ENCODE results near the gene TBCE.
"Not testable (repeated sequence)": the region's sequence is repeated elsewhere in the genome, so short reads cannot be mapped to it uniquely, and the experiment has no call there.

The TBCE gene

DNA sequence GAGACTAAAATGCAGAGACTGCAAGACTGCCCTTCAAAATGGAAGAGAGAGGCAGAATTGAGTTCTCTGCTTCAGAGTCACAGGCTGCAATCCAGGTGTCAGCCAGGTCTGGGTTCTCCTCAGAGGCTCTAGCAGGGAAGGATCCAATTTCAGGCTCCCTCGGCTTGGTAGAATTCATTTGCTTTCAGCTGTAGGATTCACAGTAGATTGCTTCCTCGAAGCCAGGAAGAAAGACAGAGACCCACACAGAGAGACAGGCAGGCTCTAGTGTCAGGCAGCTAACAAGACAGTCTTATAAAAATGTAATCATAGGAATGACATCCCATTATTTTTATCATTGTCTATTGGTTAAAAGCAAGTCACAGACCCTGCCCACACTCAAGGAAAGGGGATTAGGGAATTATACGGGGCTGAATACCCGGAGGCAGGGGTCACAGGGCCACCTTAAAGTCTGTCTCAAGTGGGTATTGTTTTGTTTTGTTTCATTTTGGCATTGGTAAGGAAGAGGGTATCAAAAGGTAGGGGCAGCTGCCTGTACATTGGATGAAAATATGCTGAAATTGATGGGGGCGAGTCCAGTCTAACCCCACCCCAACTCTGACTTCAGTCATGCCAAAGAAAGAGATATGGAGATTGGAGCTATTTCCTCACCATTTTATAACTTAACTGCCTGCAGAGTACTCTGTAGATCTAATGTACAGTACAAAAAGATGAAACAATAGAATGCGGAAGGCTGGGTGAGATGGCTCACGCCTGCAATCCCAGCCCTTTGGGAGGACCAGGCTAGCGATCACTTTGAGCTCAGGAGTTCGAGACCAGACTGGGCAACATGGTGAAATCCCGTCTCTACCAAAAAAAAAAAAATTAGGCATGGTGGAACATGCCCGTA lies 9.5 kb upstream of the TBCE start:
- DNase-seq (ENCODE audit: low read depth in 2 of 2): no peak

GRCh38 chr1:235358899-235359298 lies 8.3 kb upstream of the TBCE start:
- no peak for DNase-seq (ENCODE audit: low read depth in 2 of 2)

- not testable (repeated sequence) for DNase-seq (ENCODE audit: low read depth in 2 of 2)
Observed at GRCh38 chr1:235364189-235364588, 3.0 kb upstream of the TBCE start.

- peak in 1 of 2 donors; percentile 24 for DNase-seq (ENCODE audit: low read depth in 2 of 2)
Observed at GRCh38 chr1:235366286-235366685, 941 bp upstream of the TBCE start.

DNA sequence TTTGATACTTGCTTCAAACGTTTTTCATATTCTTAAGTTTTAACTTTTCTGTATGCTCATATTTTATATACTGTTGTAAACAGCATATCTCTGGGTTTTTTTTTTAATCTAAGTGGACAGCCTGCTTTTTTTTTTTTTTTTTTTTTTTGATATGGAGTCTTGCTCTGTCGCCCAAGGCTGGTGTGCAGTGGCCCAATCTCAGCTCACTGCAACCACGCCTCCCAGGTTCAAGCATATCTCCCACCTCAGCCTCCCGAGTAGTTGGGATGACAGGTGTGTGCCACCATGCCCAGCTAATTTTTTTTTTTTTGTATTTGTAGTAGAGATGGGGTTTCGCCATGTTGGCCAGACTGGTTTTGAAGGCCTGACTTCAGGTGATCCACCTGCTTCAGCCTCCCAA lies 1.2 kb downstream of the TBCE start:
- DNase-seq (ENCODE audit: low read depth in 2 of 2): no peak

DNA sequence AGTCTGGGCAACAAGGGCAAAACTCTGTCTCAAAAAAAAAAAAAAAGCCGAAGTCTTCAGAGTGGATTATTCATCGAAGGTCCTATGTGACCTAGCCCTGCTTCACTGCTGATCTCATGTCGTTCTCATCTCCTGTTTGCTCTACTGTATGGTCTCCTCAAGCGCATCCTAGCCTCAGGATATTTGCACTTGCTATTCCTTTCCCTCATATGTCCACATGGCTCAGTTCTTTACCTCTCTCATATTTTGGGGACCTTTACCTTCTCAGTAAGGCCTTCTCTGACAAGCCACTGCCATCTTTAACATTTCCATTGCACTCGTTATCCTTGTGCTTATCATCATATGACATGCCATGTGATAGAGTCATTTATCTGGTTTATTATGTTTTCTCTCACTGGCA lies 2.6 kb downstream of the TBCE start:
- no peak for DNase-seq (ENCODE audit: low read depth in 2 of 2)

DNA sequence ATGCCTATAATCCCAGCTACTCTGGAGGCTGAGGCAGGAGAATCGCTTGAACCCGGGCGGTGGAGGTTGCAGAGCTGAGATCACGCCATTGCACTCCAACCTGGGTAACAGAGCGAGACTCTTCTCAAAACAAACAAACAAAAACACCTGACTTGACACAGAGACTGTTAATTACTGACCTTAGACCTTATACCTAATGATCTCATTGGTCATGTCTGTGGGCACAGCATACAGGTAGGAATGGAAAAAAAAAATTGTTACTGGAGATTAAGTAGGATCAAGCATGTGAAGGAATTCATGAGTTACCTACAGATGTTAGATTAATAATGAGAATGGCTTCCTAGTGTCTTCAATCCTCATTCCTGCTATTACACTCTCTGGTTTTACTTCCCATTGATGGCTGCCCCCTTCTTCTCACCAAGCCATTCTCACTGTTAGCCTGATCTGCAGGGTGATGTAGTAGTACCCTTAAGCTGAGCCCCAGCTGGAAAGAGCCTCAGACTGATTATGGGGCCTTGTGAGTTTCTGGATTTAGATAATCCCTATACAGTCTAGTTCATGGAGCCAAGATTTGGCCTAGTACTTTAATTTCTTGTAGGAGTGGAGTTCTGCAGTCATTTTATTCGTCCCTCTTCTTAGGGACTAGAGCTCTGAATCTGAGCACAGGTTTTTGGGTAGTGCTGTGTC lies 8.8 kb downstream of the TBCE start:
- no peak for DNase-seq (ENCODE audit: low read depth in 2 of 2)

DNA sequence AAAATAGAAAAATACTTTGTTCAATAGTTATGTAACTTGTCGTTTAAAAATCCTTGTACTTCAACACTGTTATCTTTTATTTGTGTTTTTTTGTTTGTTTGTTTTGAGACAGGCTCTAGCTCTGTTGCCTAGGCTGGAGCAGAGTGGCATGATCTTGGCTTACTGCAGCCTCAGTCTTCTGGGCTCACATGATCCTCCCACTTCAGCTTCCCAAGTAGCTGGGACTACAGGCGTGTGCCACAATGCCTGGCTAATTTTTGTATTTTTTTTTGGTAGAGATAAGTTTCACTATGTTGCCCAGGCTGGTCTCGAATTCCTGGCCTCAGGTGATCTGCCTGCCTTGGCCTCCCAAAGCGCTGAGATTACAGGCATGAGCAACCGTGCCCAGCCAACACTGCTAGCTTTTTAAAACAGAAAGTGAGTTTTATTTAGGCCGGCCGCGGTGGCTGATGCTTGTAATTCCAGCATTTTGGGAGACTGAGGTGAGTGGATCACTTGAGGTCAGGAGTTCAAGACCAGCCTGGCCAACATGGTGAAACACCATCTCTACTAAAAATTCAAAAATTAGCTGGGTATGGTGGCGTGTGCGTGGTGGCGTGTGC lies 11.0 kb downstream of the TBCE start:
- DNase-seq (ENCODE audit: low read depth in 2 of 2): not testable (repeated sequence)

DNA sequence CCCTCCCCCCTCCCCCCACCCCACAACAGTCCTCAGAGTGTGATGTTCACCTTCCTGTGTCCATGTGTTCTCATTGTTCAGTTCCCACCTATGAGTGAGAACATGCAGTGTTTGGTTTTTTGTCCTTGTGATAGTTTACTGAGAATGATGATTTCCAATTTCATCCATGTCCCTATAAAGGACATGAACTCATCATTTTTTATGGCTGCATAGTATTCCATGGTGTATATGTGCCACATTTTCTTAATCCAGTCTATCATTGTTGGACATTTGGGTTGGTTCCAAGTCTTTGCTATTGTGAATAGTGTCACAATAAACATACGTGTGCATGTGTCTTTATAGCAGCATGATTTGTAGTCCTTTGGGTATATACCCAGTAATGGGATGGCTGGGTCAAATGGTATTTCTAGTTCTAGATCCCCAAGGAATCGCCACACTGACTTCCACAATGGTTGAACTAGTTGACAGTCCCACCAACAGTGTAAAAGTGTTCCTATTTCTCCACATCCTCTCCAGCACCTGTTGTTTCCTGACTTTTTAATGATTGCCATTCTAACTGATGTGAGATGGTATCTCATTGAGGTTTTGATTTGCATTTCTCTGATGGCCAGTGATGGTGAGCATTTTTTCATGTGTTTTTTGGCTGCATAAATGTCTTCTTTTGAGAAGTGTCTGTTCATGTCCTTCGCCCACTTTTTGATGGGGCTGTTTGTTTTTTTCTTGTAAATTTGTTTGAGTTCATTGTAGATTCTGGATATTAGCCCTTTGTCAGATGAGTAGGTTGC lies 14.9 kb downstream of the TBCE start:
- not testable (repeated sequence) for DNase-seq (ENCODE audit: low read depth in 2 of 2)

DNA sequence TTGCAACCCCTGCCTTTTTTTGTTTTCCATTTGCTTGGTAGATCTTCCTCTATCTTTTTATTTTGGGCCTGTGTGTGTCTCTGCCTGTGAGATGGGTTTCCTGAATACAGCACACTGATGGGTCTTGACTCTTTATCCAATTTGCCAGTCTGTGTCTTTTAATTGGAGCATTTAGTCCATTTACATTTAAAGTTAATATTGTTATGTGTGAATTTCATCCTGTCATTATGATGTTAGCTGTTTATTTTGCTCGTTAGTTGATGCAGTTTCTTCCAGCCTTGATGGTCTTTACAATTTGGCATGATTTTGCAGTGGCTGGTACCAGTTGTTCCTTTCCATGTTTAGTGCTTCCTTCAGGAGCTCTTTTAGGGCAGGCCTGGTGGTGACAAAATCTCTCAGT lies 18.4 kb downstream of the TBCE start:
- not testable (repeated sequence) for DNase-seq (ENCODE audit: low read depth in 2 of 2)

- DNase-seq (ENCODE audit: low read depth in 2 of 2): no peak
Observed at GRCh38 chr1:235391874-235392273, 24.6 kb downstream of the TBCE start.

- no peak for DNase-seq (ENCODE audit: low read depth in 2 of 2)
Observed at GRCh38 chr1:235397733-235398132, 30.5 kb downstream of the TBCE start.

GRCh38 chr1:235399661-235400060 lies 32.4 kb downstream of the TBCE start:
- no peak for DNase-seq (ENCODE audit: low read depth in 2 of 2)

DNA sequence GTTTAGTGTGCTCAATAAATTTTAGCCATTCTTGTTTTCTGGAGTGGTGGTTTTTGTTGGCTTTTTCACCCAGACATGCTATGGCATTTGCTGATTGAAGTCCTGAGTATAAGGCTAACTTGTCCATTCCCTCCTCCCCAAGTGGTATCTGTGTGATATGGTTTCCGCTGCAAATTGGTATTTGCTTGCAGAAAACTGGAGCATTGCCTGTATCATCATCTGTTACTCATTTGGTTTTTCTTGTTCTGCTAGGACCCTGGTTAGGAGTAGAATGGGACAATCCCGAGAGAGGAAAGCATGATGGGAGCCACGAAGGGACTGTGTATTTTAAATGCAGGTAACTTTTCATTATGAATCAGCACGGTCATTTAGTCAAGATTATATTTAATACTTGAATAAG lies 34.0 kb downstream of the TBCE start:
- DNase-seq (ENCODE audit: low read depth in 2 of 2): no peak

DNA sequence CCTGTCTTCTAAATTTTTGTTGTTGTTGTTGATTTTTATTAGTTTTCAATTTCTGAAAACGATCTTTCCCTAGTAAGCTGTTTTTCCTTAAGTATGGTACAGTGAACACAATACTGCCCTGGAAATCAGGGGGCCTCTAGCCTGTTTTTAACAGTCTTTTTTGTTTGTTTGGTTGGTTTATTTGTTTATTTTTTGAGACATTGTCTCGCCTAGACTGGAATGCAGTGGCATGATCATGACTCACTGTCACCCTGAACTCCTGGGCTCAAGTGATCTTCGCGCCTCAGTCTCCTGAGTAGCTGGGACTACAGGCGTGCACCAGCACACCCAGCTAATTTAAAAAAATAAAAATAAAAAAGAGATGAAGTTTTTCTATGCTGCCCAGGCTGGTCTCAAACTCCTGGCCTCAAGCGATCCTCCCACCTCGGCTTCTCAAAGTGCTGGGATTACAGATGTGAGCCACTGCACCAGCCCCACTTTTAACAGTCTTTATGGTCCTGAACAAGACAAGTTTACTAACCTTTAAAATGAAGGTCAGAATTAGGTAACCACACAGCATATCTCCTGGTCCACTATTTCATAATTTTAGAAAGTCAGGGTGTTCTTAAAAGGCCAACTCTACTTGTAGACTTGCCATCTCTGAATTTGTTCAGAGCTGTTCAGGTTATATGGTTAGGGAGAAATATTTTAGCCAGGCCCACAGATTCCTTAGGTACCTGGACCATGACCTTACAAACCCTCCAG lies 35.4 kb downstream of the TBCE start:
- no peak for DNase-seq (ENCODE audit: low read depth in 2 of 2)

DNA sequence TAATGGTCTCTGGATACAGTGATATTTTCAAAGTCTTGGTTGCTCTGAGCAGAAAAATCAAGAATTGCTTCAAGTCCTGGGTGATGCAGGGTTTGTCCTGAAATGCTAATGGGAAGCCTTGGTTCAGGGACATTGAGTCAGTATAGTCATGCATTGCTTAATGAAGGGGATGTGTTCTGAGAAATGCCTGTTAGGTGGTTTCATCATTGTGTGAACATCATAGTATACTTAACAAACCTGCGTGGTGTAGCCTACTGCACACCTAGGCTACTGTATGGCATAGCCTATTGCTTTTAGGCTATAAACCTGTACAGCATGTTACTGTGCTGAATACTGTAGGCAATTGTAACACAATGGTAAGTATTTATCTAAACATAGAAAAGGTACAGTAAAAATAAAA lies 36.4 kb downstream of the TBCE start:
- DNase-seq (ENCODE audit: low read depth in 2 of 2): no peak

- no peak for DNase-seq (ENCODE audit: low read depth in 2 of 2)
Observed at GRCh38 chr1:235404190-235404589, 37.0 kb downstream of the TBCE start.

GRCh38 chr1:235407419-235407818 lies 40.2 kb downstream of the TBCE start:
- no peak for DNase-seq (ENCODE audit: low read depth in 2 of 2)

- no peak for DNase-seq (ENCODE audit: low read depth in 2 of 2)
Observed at GRCh38 chr1:235408503-235408960, 41.3 kb downstream of the TBCE start.

GRCh38 chr1:235409042-235409820 lies 42.0 kb downstream of the TBCE start:
- DNase-seq (ENCODE audit: low read depth in 2 of 2): no peak

All from stimulated activated CD4-positive, alpha-beta T cell treated with anti-CD3 and anti-CD28 coated beads, Interleukin-4, amount 100 ng/mL, for 48 hours (primary cell).